ENCODE results near the gene SUGP2. TPM values are rescaled to one million over a fixed set of nuclear protein-coding genes. Genes with fewer than 3 reads are reported as not detected.

Gene SUGP2
- total RNA-seq, 1 donor from 2014 or later: 123 TPM

GRCh38 chr19:18999016-18999758 is 34.1 kb downstream of the SUGP2 start:
- Mint-ChIP-seq H3K27ac (no peak overlapping the region), H3K36me3 (peaks cover 22% of the 10 kb centered on the region), H3K27me3 (no peaks in the 10 kb centered on the region), H3K9me3 (no peaks in the 10 kb centered on the region), H3K4me1 (ENCODE audit: unreplicated experiment) (no peaks in the 10 kb centered on the region), H3K4me3 (no peak overlapping the region)
- TF ChIP-seq, protein P1, sequence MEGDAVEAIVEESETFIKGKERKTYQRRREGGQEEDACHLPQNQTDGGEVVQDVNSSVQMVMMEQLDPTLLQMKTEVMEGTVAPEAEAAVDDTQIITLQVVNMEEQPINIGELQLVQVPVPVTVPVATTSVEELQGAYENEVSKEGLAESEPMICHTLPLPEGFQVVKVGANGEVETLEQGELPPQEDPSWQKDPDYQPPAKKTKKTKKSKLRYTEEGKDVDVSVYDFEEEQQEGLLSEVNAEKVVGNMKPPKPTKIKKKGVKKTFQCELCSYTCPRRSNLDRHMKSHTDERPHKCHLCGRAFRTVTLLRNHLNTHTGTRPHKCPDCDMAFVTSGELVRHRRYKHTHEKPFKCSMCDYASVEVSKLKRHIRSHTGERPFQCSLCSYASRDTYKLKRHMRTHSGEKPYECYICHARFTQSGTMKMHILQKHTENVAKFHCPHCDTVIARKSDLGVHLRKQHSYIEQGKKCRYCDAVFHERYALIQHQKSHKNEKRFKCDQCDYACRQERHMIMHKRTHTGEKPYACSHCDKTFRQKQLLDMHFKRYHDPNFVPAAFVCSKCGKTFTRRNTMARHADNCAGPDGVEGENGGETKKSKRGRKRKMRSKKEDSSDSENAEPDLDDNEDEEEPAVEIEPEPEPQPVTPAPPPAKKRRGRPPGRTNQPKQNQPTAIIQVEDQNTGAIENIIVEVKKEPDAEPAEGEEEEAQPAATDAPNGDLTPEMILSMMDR (conservative IDR thresholded peaks at IDR 0.05): no peak
- DNase-seq (ENCODE audit: extremely low spot score, unreplicated experiment): no peak

GRCh38 chr19:18998276-18998675 is 35.0 kb downstream of the SUGP2 start:
- H3K36me3 Mint-ChIP-seq: peaks cover 22% of the 10 kb centered on the region
- no peaks in the 10 kb centered on the region for H3K9me3 Mint-ChIP-seq
- no peaks in the 10 kb centered on the region for H3K4me1 Mint-ChIP-seq (ENCODE audit: unreplicated experiment)
- no peak for DNase-seq (ENCODE audit: extremely low spot score, unreplicated experiment)
- no peaks in the 10 kb centered on the region for H3K27me3 Mint-ChIP-seq
- H3K27ac Mint-ChIP-seq: no peak overlapping the region
- TF ChIP-seq, protein P1 (conservative IDR thresholded peaks at IDR 0.05): no peak
- no peak overlapping the region for H3K4me3 Mint-ChIP-seq

DNA sequence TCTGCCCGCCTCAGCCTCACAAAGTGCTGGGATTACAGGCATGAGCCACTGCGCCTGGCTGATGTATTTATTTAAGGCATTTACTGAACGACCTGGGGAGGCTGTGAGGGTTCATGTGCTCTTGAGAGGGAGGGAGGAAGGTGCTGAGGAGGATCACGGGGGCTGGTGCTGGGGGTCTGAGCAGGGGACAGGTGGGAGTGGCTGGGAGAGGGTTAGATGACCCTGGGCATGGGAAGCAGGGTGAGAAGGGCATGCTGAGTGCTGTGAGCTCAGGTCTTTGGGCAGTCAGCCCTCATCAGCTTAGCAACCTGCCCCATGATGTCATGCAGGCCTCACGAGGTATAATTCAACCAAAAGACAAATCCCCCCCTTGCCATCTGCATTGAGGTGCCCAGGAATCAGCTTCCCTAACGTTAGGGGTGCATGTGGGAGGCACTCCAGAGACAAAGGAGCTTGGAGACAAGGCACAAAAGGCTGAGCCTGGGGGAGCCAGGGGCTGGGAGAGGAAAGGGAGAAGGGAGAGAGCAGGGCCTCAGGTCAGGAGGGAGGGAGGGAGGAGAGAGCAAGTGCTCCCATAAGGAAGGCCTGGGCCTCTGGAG is 36.4 kb downstream of the SUGP2 start:
- H3K27ac Mint-ChIP-seq: no peak overlapping the region
- no peaks in the 10 kb centered on the region for H3K9me3 Mint-ChIP-seq

DNA sequence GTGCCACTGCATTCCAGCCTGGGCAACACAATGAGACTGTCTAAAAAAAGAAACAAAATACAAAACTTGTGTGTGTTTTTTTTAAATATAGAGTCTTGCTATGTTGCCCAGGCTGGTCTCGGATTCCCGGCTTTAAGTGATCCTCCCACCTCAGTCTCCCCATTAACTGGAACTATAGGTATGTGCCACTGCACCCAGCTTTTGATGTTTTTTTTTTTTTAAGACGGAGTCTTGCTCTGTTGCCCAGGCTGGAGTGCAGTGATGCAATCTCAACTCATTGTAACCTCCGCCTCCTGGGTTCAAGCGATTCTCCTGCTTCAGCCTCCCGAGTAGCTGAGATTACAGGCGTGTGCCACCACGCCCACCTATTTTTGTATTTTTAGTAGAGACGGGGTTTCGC is 37.0 kb downstream of the SUGP2 start:
- TF ChIP-seq, protein P1 (conservative IDR thresholded peaks at IDR 0.05): no peak
- no peak for DNase-seq (ENCODE audit: extremely low spot score, unreplicated experiment)
- Mint-ChIP-seq H3K9me3 (no peaks in the 10 kb centered on the region), H3K4me3 (no peak overlapping the region), H3K36me3 (peaks cover 15% of the 10 kb centered on the region), H3K27me3 (no peaks in the 10 kb centered on the region), H3K4me1 (ENCODE audit: unreplicated experiment) (no peaks in the 10 kb centered on the region), H3K27ac (no peak overlapping the region)

More for the DNA sequence above, 36.4 kb downstream of the SUGP2 start:
- H3K27me3 Mint-ChIP-seq: no peaks in the 10 kb centered on the region
- peaks cover 20% of the 10 kb centered on the region for H3K36me3 Mint-ChIP-seq
- no peaks in the 10 kb centered on the region for H3K4me1 Mint-ChIP-seq (ENCODE audit: unreplicated experiment)
- H3K4me3 Mint-ChIP-seq: no peak overlapping the region
- DNase-seq (ENCODE audit: extremely low spot score, unreplicated experiment): no peak
- TF ChIP-seq, protein P1 (conservative IDR thresholded peaks at IDR 0.05): no peak

DNA sequence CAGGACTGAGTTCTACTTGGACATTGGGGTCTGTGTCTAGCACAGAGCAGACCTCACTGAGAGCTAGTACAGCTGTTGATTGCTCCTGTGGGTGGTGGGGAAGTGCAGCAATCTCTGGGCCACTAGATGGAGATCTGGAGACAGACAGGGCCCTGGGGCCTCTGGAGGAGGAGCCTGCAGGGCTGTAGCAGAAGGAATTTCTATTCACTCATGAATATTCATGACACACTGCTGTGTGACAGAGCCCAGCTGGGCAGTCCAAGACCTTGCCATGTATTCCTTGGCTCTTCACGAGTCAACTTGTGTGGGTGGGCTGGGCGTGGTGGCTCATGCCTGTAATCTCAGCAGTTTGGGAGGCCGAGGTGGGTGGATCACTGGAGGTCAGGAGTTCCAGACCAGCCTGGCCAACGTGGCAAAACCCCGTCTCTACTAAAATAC is 37.5 kb downstream of the SUGP2 start:
- Mint-ChIP-seq H3K36me3 (peaks cover 13% of the 10 kb centered on the region), H3K4me1 (ENCODE audit: unreplicated experiment) (no peaks in the 10 kb centered on the region), H3K4me3 (no peak overlapping the region), H3K9me3 (no peaks in the 10 kb centered on the region), H3K27ac (no peak overlapping the region), H3K27me3 (no peaks in the 10 kb centered on the region)
- no peak for DNase-seq (ENCODE audit: extremely low spot score, unreplicated experiment)
- TF ChIP-seq, protein P1 (conservative IDR thresholded peaks at IDR 0.05): peak; percentile 70

All from type B pancreatic cell (in vitro differentiated cells).